Lower leg skin (tissue), 4 donors: ENCODE results near the gene CDH13. TPM values are rescaled to one million over a fixed set of nuclear protein-coding genes. Genes with fewer than 3 reads are reported as not detected.

Experiments
- DNase-seq, 2 donors: peaks; one replicate each; pipeline ENCODE4 v3.0.0-alpha.2; 2019; ENCODE audit warnings: low spot score in 2 of 2
- H3K4me3 ChIP-seq: fragments of 200-600 bp; sonication (generic); 2 replicates; pipeline ENCODE4 v1.5.1; 2017; ENCODE audit warnings: mild to moderate bottlenecking, low read depth; ENCODE audit not compliant: poor library complexity, severe bottlenecking
- POLR2A ChIP-seq, 2 donors: fragments of 450-650 bp; IDR thresholded peaks; one replicate each; pipeline ENCODE4 v1.6.1; 2016 to 2017; ENCODE audit warnings: antibody characterized with exemption in 2 of 2, mild to moderate bottlenecking in 1 of 2, moderate library complexity in 1 of 2
- WGBS, 2 donors: methylation state at CpG; one replicate each; pipeline ENCODE4 v1.1.5; 2018; 5-methylcytosine and 5-hydroxymethylcytosine counted together
- intact Hi-C: fragments of 100-400 bp; cut with DNase I; formaldehyde crosslinking; loops from one replicate; pipeline ENCODE4 v1.15.0; 2023; ENCODE audit warnings: low total_unique reads
- total RNA-seq, 4 donors: library from RNA; depleted of rRNA; stranded (reverse); fragments of >200 nt; gene quantifications; one replicate each; pipeline ENCODE4 v1.1.0, GENCODE V29; 2016
- TF ChIP-seq, protein P1 (sequence below), 3 donors: fragments of 450-650 bp; IDR thresholded peaks; one replicate each; pipeline ENCODE4 v1.5.1; 2016; ENCODE audit warnings: antibody characterized with exemption in 3 of 3, mild to moderate bottlenecking in 3 of 3, moderate library complexity in 2 of 3

CDH13 gene
- total RNA-seq, 4 donors from 2014 or later: 102 to 246 (median 155) TPM

DNA sequence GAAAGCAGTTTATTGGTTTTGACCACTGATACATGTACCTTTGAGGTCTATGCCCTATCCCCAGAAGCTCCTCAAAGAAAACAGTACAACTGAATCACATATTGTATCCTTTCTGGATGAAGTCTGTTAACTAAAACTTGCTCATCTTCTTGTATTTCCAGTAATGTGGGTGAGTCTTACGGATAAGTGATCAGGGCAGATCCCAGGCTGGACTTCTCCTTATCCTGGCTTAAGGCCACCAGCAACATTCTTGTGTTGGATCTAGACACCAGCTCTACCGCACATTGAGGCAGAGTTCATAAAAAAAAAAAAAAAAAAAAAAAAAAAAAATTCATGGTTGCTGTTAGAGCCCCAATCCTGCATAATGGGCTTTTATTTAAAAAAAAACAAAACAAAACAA lies 644.4 kb downstream of the CDH13 start:
- TF ChIP-seq, protein P1, sequence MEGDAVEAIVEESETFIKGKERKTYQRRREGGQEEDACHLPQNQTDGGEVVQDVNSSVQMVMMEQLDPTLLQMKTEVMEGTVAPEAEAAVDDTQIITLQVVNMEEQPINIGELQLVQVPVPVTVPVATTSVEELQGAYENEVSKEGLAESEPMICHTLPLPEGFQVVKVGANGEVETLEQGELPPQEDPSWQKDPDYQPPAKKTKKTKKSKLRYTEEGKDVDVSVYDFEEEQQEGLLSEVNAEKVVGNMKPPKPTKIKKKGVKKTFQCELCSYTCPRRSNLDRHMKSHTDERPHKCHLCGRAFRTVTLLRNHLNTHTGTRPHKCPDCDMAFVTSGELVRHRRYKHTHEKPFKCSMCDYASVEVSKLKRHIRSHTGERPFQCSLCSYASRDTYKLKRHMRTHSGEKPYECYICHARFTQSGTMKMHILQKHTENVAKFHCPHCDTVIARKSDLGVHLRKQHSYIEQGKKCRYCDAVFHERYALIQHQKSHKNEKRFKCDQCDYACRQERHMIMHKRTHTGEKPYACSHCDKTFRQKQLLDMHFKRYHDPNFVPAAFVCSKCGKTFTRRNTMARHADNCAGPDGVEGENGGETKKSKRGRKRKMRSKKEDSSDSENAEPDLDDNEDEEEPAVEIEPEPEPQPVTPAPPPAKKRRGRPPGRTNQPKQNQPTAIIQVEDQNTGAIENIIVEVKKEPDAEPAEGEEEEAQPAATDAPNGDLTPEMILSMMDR (IDR thresholded peaks at IDR 0.05): no peak
- no peak for TF ChIP-seq POLR2A (IDR thresholded peaks at IDR 0.05)
- WGBS, 2 donors: 27 to 33% methylated on average over 2 of the region's 2 CpGs
- intact Hi-C loops: no loop called here
- no peak overlapping the region for H3K4me3 ChIP-seq
- DNase-seq: no peak

DNA sequence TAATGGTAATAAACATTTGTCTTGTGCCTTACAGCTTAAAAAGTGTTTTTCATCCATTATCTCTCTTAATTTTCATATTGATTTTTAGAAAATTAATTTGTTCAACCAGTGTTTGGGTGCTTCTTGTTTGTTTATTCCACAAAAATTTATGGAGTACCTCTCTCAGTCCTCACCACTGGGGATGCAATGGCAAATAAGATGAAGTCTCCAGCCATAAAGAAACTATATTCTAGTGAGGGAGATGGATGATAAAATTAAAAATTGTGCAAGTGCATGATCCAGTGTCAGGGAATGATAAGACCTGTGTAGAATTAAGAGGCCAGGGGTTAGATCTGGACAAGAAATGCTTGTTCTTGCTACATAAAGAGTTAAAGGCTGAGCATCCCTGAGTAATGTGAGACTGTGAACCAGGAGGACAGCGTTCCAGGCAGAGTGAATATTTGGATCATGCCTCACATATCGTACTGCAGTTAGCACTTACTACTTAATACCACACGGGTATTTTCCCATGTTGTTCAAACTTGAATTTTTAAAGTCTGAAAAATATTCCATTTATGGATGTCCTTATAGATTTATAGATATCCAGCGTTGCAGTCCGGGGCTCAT lies 645.3 kb downstream of the CDH13 start:
- WGBS, 2 donors: 61 to 65% methylated on average over 5 of the region's 5 CpGs
- no peak for TF ChIP-seq POLR2A (IDR thresholded peaks at IDR 0.05)
- TF ChIP-seq, protein P1 (IDR thresholded peaks at IDR 0.05): no peak
- DNase-seq: no peak
- no peak overlapping the region for H3K4me3 ChIP-seq
- intact Hi-C loops: no loop called here

DNA sequence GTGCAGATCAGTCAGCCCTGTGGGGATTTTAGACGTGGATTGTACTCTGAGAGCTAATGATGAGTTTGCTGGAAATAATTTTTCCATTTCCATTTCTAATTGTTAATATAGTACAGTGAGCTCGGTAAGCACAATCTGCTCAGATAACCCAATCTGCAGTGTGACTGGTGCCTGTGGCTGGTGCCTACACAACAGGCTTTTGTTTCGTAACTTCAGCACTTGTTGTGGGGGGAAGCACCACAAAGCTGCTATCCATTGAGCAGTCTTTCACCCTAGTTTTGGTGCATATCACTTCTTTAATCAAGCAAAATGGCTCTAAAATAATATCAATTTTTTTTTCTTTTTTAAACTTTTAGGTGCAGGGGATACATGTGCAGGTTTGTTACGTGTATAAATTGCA lies 646.1 kb downstream of the CDH13 start:
- intact Hi-C loops: no loop called here
- no peak for DNase-seq
- WGBS, 2 donors: 75 to 85% methylated on average over 4 of the region's 4 CpGs
- no peak overlapping the region for H3K4me3 ChIP-seq
- TF ChIP-seq, protein P1 (IDR thresholded peaks at IDR 0.05): no peak
- TF ChIP-seq POLR2A (IDR thresholded peaks at IDR 0.05): no peak

DNA sequence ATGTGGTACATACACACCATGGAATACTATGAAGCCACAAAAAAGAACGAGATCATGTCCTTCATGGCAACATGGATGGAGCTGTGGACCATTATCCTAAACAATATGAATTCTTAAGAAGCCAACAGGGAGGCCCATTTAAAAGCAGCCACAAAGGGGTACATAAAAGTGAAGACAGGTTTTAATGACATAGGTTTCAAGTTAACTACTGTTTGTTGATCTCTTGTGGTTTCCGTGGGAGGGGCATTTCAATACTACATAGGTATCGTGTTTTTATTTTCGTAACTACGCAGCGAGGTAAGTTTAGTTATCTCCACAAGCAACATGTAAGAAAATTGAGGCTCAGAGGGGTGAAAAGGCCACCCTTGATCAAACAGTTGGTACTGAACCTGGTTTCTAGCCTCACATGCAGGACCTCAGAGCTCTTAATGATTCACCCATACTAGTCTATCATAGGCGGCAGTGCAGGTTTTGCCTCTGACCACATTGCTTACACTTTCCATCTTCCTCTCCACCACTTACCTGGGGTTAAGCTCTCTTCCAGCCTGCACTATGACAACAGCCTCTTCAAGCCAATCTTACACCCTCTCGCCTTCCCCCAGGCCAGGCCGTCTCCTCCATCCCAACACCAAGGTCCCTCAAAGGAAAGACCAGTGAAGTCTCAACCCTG lies 646.9 kb downstream of the CDH13 start:
- 89 to 94% methylated on average over 9 of the region's 9 CpGs for WGBS, 2 donors
- no peak overlapping the region for H3K4me3 ChIP-seq
- TF ChIP-seq, protein P1 (IDR thresholded peaks at IDR 0.05): no peak
- TF ChIP-seq POLR2A (IDR thresholded peaks at IDR 0.05): no peak
- no peak for DNase-seq
- intact Hi-C loops: no loop called here

DNA sequence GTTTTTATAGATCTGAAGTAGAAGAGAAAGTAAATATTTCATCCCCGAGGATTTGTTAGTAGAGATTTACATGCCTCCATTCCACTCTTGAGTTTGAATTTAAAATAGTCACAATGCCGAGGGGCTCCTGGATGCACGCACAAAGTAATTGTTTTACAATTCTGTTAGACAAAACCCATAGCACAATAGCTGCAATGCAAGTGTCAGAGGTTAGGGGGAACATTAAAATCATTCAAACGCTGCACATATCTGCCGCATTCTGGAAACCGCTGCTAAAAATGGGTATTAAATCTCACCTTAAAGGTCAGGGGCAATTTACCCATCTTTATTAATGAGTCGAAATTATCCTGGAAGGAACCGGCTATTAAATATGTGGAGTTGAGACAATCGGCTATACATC lies 652.5 kb downstream of the CDH13 start:
- H3K4me3 ChIP-seq: no peak overlapping the region
- 88 to 89% methylated on average over 9 of the region's 9 CpGs for WGBS, 2 donors
- DNase-seq: no peak
- TF ChIP-seq, protein P1 (IDR thresholded peaks at IDR 0.05): no peak
- TF ChIP-seq POLR2A (IDR thresholded peaks at IDR 0.05): no peak
- intact Hi-C loops: no loop called here
